ENCODE measurements around the gene ANTXR2. TPM values are rescaled to one million over a fixed set of nuclear protein-coding genes. Genes with fewer than 3 reads are reported as not detected.

The ANTXR2 gene
- total and polyA plus RNA-seq, 12 donors, result 9.9 to 68.4 (median 49.2) TPM

DNA sequence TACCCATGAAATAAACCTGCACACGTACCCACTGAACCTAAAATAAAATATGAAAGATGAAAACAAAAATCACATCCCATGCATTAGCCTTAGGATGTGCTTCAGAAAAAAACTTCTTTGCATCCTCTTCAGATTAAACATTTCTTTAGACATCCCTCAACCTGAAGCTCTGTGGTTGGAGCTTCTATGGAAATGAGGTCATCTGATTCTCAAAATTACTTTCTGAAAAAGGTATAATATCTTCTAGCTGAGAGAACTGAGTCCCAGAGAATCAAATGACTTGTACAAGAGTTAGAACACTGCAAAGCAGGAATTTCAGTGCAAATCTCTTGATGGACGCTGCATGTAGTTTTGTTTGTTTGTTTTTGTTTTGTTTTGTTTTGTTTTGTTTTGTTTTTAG, 19.1 kb upstream of the ANTXR2 start:
- Histone ChIP-seq H3K4me3 (no peak overlapping the region), H3K9me3 (no peaks in the 10 kb centered on the region), H3K4me1 (peaks cover 0 to 12% (median 5%) of the 10 kb centered on the region in 9 donors), H3K36me3 (no peaks in the 10 kb centered on the region), H3K27ac (no peak overlapping the region), H3K27me3 (no peaks in the 10 kb centered on the region)
- intact Hi-C loops (cut with DNase I), result no loop called here
- DNase-seq (no peak), ATAC-seq (no peak)
- TF ChIP-seq, protein P1, sequence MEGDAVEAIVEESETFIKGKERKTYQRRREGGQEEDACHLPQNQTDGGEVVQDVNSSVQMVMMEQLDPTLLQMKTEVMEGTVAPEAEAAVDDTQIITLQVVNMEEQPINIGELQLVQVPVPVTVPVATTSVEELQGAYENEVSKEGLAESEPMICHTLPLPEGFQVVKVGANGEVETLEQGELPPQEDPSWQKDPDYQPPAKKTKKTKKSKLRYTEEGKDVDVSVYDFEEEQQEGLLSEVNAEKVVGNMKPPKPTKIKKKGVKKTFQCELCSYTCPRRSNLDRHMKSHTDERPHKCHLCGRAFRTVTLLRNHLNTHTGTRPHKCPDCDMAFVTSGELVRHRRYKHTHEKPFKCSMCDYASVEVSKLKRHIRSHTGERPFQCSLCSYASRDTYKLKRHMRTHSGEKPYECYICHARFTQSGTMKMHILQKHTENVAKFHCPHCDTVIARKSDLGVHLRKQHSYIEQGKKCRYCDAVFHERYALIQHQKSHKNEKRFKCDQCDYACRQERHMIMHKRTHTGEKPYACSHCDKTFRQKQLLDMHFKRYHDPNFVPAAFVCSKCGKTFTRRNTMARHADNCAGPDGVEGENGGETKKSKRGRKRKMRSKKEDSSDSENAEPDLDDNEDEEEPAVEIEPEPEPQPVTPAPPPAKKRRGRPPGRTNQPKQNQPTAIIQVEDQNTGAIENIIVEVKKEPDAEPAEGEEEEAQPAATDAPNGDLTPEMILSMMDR (IDR thresholded peaks at IDR 0.05), result no peak
- WGBS, 2 donors, result 88 to 96% methylated on average over 2 of the region's 2 CpGs

DNA sequence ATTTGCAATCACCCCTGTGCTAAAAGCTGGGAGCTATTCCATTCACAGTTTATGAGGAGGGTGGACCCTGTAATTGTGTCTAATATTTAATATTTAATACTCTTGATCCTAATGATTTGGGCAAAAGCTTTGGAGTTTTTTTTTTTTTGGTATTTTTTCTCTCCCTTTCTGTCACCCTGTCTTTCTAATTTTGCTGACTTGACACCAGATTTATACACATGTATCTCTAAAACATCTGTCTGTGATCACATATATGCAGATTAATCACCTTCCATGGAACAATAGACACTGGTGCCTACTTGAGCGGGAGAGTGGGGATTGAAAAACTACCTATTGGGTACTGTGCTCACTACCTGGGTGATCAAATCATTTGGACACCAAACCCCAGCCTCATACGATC, 18.7 kb upstream of the ANTXR2 start:
- TF ChIP-seq, protein P1 (IDR thresholded peaks at IDR 0.05), result no peak
- Histone ChIP-seq H3K4me1 (peaks cover 0 to 8% (median under 1%) of the 10 kb centered on the region in 9 donors), H3K4me3 (no peak overlapping the region), H3K36me3 (no peaks in the 10 kb centered on the region), H3K27me3 (no peaks in the 10 kb centered on the region), H3K27ac (no peak overlapping the region), H3K9me3 (no peaks in the 10 kb centered on the region)
- ATAC-seq, result no peak
- intact Hi-C loops (cut with DNase I), result no loop called here
- DNase-seq, result no peak
- WGBS, 2 donors, result 92 to 98% methylated on average over 2 of the region's 2 CpGs

DNA sequence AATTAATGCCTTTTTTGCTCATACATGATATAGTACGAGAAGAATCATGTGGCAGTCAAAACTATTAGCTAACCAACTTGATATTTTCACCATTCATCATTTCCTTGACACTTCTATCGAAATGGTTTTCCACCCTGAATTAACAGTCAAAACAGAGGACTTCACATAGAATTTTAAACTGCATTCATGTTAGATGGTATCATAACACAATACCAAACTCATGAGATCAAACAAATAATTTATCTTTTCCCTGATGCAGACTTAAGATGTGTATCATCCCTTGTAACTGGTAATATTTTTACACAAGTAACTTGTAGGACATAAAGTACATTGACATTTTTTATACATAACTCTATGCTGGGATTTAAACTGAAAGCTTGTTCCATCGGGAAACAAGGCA, 18.2 kb upstream of the ANTXR2 start:
- intact Hi-C loops (cut with DNase I), result no loop called here
- Histone ChIP-seq H3K27me3 (no peaks in the 10 kb centered on the region), H3K4me3 (no peak overlapping the region), H3K4me1 (peaks cover 0 to 3% (median 0%) of the 10 kb centered on the region in 9 donors), H3K27ac (no peak overlapping the region), H3K9me3 (no peaks in the 10 kb centered on the region), H3K36me3 (no peaks in the 10 kb centered on the region)
- WGBS, 2 donors, result 87 to 91% methylated on average over 3 of the region's 3 CpGs
- TF ChIP-seq, protein P1 (IDR thresholded peaks at IDR 0.05), result no peak
- DNase-seq (no peak), ATAC-seq (no peak)

DNA sequence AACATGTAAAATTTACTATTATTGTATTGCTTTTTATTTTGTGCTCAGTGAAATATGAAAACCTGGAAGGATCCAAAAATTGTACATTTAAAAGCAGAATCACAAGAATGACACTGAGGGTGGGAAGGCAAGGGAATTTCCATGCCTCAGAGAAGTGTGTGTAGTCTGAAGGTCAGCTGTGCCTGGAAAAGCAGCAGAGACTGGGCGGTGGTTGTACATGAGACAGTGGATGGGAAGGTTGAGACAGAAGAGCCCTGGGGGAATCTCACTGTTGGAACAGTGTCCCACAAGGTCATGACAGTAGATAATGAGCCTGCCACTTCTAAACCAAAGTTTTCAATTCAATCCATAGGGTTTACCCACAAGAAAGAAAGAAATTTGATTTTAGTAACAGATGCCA, 17.1 kb upstream of the ANTXR2 start:
- Histone ChIP-seq H3K4me3 (no peak overlapping the region), H3K27ac (no peak overlapping the region), H3K4me1 (no peaks in the 10 kb centered on the region), H3K9me3 (no peaks in the 10 kb centered on the region), H3K27me3 (no peaks in the 10 kb centered on the region), H3K36me3 (no peaks in the 10 kb centered on the region)
- ATAC-seq (no peak), DNase-seq (no peak)
- intact Hi-C loops (cut with DNase I), result no loop called here
- TF ChIP-seq, protein P1 (IDR thresholded peaks at IDR 0.05), result no peak
- 75 to 88% methylated on average over 1 of the region's 1 CpG for WGBS, 2 donors

Data from heart right ventricle (tissue), 16 donors.